ENCODE results near the gene SH3PXD2A. TPM values are rescaled to one million over a fixed set of nuclear protein-coding genes. Genes with fewer than 3 reads are reported as not detected.

The SH3PXD2A gene
- total and polyA plus RNA-seq, 9 of the 15 experiments (the other 6 are each of a cell fraction or from before 2014, with no cell fraction given): 0.41 to 9.3 (median 2.5) TPM

- BruUV-seq (replicated peaks): no TSS peak
- H2AFZ ChIP-seq (ENCODE audit: low read depth, low read length): no peak overlapping the region
- H3K4me1 ChIP-seq (replicated peaks in 1 of 2; ENCODE audit: control insufficient read depth in 2 of 2, insufficient read depth in 2 of 2, low read length in 2 of 2): no peaks in the 10 kb centered on the region
- ChIA-PET POLR2A (interaction anchor here (0.7 to 1.2 kb wide), 3 partner anchors 19 to 496 kb away, joined by 4 read pairs; no protein-coding TSS in a partner anchor), CTCF (ENCODE audit: low intra/inter-chr PET ratio) (interaction anchor here (4.0 kb wide), 1 partner anchor 145 kb away, joined by 45 read pairs; no protein-coding TSS in a partner anchor)
- intact Hi-C loops (cut with micrococcal nuclease): loop anchor here (5.0 kb wide), 1 partner anchor 493 kb away; no protein-coding TSS in a partner anchor
- H3K9me3 ChIP-seq (replicated peaks; ENCODE audit: control insufficient read depth, insufficient read depth, low read depth, low read length): no peaks in the 10 kb centered on the region
- ATAC-seq: no peak
- H3K27me3 ChIP-seq (ENCODE audit: control insufficient read depth in 2 of 2, insufficient read depth in 2 of 2, low read length in 2 of 2): peaks cover 0 to 11% of the 10 kb centered on the region in 2 experiments; a peak in 1 of 5 replicates
- H3K9ac ChIP-seq (ENCODE audit: insufficient read depth in 1 of 2, low read depth in 2 of 2, low read length in 2 of 2): no peak overlapping the region
- WGBS (ENCODE audit: insufficient coverage, low coverage, missing lambda C conversion rate): 0% methylated on average over 6 of the region's 7 CpGs
- in situ Hi-C loops (cut with MboI): loop anchor here (10.0 kb wide), 2 partner anchors 170 to 490 kb away; no protein-coding TSS in a partner anchor
- H3K36me3 ChIP-seq (ENCODE audit: control insufficient read depth, insufficient read depth, low read length): no peaks in the 10 kb centered on the region
- H3K4me2 ChIP-seq (ENCODE audit: insufficient read depth, low read length): no peak overlapping the region
- FAIRE-seq: no peak
- no peak overlapping the region for H3K27ac ChIP-seq (ENCODE audit: extremely low read depth, low read depth, low read length)
- H3K79me2 ChIP-seq (ENCODE audit: control insufficient read depth, insufficient read depth, low read length): no peaks in the 10 kb centered on the region
- H3K4me3 ChIP-seq: no peak overlapping the region
- DNase-seq (ENCODE audit: extremely low read depth in 1 of 4, low spot score in 3 of 4): no peak
- 0 out of 2 replicates have a peak, but pooled peaks cover 8% of the 10 kb centered on the region for H4K20me1 ChIP-seq (replicated peaks; ENCODE audit: control insufficient read depth, insufficient read depth, low read length)
- H3K9me1 ChIP-seq (ENCODE audit: control insufficient read depth, insufficient read depth, low read length): no peaks in the 10 kb centered on the region
- TF ChIP-seq ZNF740 (CRISPR knock-in tag; IDR thresholded peaks at IDR 0.05): no peak
- TF ChIP-seq ZNF740 (tag; IDR thresholded peaks at IDR 0.05): no peak
- no peak for TF ChIP-seq ARHGAP35 (IDR thresholded peaks at IDR 0.05; ENCODE audit: partially characterized antibody)
- no peak for TF ChIP-seq EP300 (IDR thresholded peaks at IDR 0.05; ENCODE audit: low read length)
- TF ChIP-seq ZNF444 (CRISPR knock-in tag; IDR thresholded peaks at IDR 0.05): no peak
- TF ChIP-seq NRF1 (conservative IDR thresholded peaks at IDR 0.05 in 1 of 2, IDR thresholded peaks at IDR 0.05 in 1 of 2): no peak
- TF ChIP-seq FOXJ2 (tag; IDR thresholded peaks at IDR 0.05): no peak
- no peak for TF ChIP-seq KAT7 (CRISPR knock-in tag; IDR thresholded peaks at IDR 0.05; ENCODE audit: borderline replicate concordance)
- no peak for TF ChIP-seq PREB (CRISPR knock-in tag; IDR thresholded peaks at IDR 0.05)
- no peak for TF ChIP-seq SMAD4 (CRISPR knock-in tag; conservative IDR thresholded peaks at IDR 0.05)
- TF ChIP-seq SPI1 (IDR thresholded peaks at IDR 0.05; ENCODE audit: borderline replicate concordance, low read depth, low read length): no peak
- no peak for TF ChIP-seq NBN (IDR thresholded peaks at IDR 0.05; ENCODE audit: low read depth)
- TF ChIP-seq ZNF512 (tag; IDR thresholded peaks at IDR 0.05): no peak
- no peak for TF ChIP-seq MXI1 (IDR thresholded peaks at IDR 0.05; ENCODE audit: low read depth, low read length)
- TF ChIP-seq NR1H2 (CRISPR knock-in tag; IDR thresholded peaks at IDR 0.05): no peak
- TF ChIP-seq PATZ1 (CRISPR knock-in tag; IDR thresholded peaks at IDR 0.05; ENCODE audit: borderline replicate concordance): no peak
- no peak for TF ChIP-seq CREM (IDR thresholded peaks at IDR 0.05; ENCODE audit: low read depth)
- TF ChIP-seq ZFPM2 (CRISPR knock-in tag; IDR thresholded peaks at IDR 0.05): no peak
Observed at GRCh38 chr10:103714232-103714891, 141.0 kb downstream of the SH3PXD2A start.

Data from K562 (cell line).